ENCODE results near the gene ARMH3.

GRCh38 chr10:101905251-101905650, 150.7 kb downstream of the ARMH3 start:
- TF ChIP-seq CTCF (IDR thresholded peaks at IDR 0.05; ENCODE audit: low read depth, low read length, poor library complexity, severe bottlenecking) (no peak), EZH2phosphoT487 (IDR thresholded peaks at IDR 0.05; ENCODE audit: borderline replicate concordance, low read length) (no peak)

Data from DOHH2 (cell line).